ENCODE data around the gene NR2C2. TPM values are rescaled to one million over a fixed set of nuclear protein-coding genes. Genes with fewer than 3 reads are reported as not detected.
"Not testable (repeated sequence)": the region's sequence is repeated elsewhere in the genome, so short reads cannot be mapped to it uniquely, and the experiment has no call there.

NR2C2 gene
- total RNA-seq, 4 donors from 2014 or later = 32.2 to 60.6 (median 47.8) TPM

DNA sequence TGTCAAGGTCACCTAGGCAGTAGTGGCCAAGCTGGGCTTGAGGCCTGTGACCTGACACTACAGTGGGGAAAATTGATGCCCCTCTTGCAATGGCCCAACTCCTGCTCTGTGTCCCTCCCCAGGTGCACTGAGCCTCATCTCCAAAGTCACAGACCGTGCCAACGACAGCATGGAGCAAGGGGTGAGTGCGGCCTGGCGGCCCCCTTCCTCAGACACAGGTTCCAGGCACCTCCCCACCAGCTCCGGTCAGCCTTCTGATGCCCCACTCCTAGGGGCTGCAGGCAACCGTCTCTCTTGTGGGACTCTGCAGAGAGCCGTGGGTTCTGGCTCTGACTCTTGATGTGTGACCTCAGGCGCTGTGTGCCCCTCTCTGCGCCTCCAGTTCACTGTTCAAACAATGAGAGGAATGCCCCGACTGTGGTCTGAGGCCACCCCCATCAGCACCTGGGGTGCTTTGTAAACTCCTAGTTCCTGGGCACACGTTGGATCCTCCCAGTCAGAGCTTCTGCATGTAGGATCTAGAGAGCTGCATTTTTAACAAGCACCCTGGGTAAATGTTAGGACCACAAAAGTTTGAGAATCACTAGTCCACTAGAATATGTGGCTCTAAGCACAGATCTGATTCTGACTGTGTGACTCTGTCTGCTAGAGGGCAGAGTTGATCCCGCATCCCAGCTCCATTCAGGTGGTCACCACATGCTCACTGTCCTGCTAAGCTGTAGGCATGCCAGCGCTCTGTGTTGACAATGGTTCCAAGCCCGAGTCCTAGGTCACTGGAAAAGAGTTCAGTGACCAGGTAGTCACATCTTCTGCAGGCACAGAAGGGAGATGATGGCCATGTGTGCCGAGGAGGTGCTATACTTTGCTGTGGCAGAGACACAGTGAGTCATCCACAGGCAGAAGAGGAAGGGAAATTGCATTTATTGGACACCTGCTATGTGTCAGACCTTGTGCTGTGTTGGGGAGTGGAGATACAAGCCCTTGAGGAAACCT, 46.2 kb upstream of the NR2C2 start:
- intact Hi-C loops (cut with DNase I; ENCODE audit: low total_unique reads) = no loop called here
- in situ Hi-C loops (cut with MboI; ENCODE audit: low pct_ligation_motif_present in 1 of 4, low pct_unique_long_range_greater_than_20kb in 1 of 4, low sequenced_read_pairs in 3 of 4) = loop anchor here in 1 of 4 donors (25.0 kb wide), 1 partner anchor 389 kb away; no protein-coding TSS in a partner anchor
- Histone ChIP-seq H3K36me3 (no peaks in the 10 kb centered on the region), H3K4me1 (no peaks in the 10 kb centered on the region), H3K27ac (peak overlapping the region in 1 of 4 donors; percentile 48), H3K27me3 (no peaks in the 10 kb centered on the region), H3K9me3 (no peaks in the 10 kb centered on the region), H3K4me3 (no peak overlapping the region)
- no peak for DNase-seq
- WGBS, 2 donors (ENCODE audit: low coverage in 1 of 2) = 64 to 82% methylated on average over 4 to 15 of the region's 15 CpGs
- TF ChIP-seq, protein P1, sequence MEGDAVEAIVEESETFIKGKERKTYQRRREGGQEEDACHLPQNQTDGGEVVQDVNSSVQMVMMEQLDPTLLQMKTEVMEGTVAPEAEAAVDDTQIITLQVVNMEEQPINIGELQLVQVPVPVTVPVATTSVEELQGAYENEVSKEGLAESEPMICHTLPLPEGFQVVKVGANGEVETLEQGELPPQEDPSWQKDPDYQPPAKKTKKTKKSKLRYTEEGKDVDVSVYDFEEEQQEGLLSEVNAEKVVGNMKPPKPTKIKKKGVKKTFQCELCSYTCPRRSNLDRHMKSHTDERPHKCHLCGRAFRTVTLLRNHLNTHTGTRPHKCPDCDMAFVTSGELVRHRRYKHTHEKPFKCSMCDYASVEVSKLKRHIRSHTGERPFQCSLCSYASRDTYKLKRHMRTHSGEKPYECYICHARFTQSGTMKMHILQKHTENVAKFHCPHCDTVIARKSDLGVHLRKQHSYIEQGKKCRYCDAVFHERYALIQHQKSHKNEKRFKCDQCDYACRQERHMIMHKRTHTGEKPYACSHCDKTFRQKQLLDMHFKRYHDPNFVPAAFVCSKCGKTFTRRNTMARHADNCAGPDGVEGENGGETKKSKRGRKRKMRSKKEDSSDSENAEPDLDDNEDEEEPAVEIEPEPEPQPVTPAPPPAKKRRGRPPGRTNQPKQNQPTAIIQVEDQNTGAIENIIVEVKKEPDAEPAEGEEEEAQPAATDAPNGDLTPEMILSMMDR (IDR thresholded peaks at IDR 0.05) = no peak
- no peak for TF ChIP-seq POLR2AphosphoS5 (IDR thresholded peaks at IDR 0.05)
- no peak for TF ChIP-seq EP300 (IDR thresholded peaks at IDR 0.05; ENCODE audit: low read depth)
- no peak for TF ChIP-seq POLR2A (IDR thresholded peaks at IDR 0.05)

DNA sequence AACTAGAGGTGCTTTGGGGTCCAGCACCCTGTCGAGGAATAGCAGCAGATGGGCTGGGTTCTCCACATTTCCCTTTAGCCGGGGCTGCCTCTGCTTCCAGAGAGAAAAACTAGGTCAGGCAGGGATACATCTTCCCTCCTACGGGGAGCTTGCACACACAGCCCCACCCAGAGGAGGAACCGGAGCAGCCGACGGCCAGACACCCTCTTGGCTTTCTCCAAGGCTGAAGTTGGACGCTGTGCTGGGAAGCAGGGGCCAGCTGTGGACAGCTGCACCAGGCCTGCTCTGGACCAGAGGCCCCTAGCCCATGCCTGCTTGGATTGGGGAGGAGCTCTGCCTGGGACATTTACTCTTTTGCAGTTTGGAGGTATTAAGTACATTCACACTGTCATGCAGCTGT, 44.7 kb upstream of the NR2C2 start:
- intact Hi-C loops (cut with DNase I; ENCODE audit: low total_unique reads) (no loop called here), in situ Hi-C loops (cut with MboI; ENCODE audit: low pct_ligation_motif_present in 1 of 4, low pct_unique_long_range_greater_than_20kb in 1 of 4, low sequenced_read_pairs in 3 of 4) (loop anchor here in 1 of 4 donors (25.0 kb wide), 1 partner anchor 390 kb away; no protein-coding TSS in a partner anchor)
- DNase-seq = peak; percentile 52

GRCh38 chr3:14903501-14903900, 43.9 kb upstream of the NR2C2 start:
- WGBS, 2 donors (ENCODE audit: low coverage in 1 of 2) = 93 to 100% methylated on average over 2 to 3 of the region's 3 CpGs
- H3K27me3 ChIP-seq; intact Hi-C loops (cut with DNase I; ENCODE audit: low total_unique reads); DNase-seq; H3K27ac ChIP-seq; H3K4me3 ChIP-seq; H3K4me1 ChIP-seq; H3K9me3 ChIP-seq; H3K36me3 ChIP-seq: not testable (repeated sequence)
- in situ Hi-C loops (cut with MboI; ENCODE audit: low pct_ligation_motif_present in 1 of 4, low pct_unique_long_range_greater_than_20kb in 1 of 4, low sequenced_read_pairs in 3 of 4) = loop anchor here in 1 of 4 donors (25.0 kb wide), 1 partner anchor 391 kb away; no protein-coding TSS in a partner anchor

More for the DNA sequence above, 44.7 kb upstream of the NR2C2 start:
- Histone ChIP-seq H3K27me3 (no peaks in the 10 kb centered on the region), H3K9me3 (no peaks in the 10 kb centered on the region), H3K4me3 (no peak overlapping the region), H3K27ac (peak overlapping the region; percentile 7 to 48 (median 31)), H3K36me3 (no peaks in the 10 kb centered on the region), H3K4me1 (peaks cover 0 to 2% (median 0%) of the 10 kb centered on the region in 4 donors)
- peak in 2 of 3 donors; percentile 50 to 62 for TF ChIP-seq POLR2AphosphoS5 (IDR thresholded peaks at IDR 0.05)
- no peak for TF ChIP-seq EP300 (IDR thresholded peaks at IDR 0.05; ENCODE audit: low read depth)
- WGBS, 2 donors (ENCODE audit: low coverage in 1 of 2) = 15% methylated on average over 7 of the region's 7 CpGs; no CpG with 5 or more reads in 1 of the 2 donors

GRCh38 chr3:14905055-14905657, 42.2 kb upstream of the NR2C2 start:
- Histone ChIP-seq H3K4me3 (no peak overlapping the region), H3K27me3 (no peaks in the 10 kb centered on the region), H3K9me3 (no peaks in the 10 kb centered on the region), H3K27ac (no peak overlapping the region), H3K4me1 (peaks cover 0 to 3% (median 0%) of the 10 kb centered on the region in 4 donors), H3K36me3 (no peaks in the 10 kb centered on the region)
- in situ Hi-C loops (cut with MboI; ENCODE audit: low pct_ligation_motif_present in 1 of 4, low pct_unique_long_range_greater_than_20kb in 1 of 4, low sequenced_read_pairs in 3 of 4) = loop anchor here in 1 of 4 donors (25.0 kb wide), 1 partner anchor 393 kb away; no protein-coding TSS in a partner anchor
- no peak for TF ChIP-seq EP300 (IDR thresholded peaks at IDR 0.05; ENCODE audit: low read depth)
- no peak for TF ChIP-seq POLR2AphosphoS5 (IDR thresholded peaks at IDR 0.05)
- TF ChIP-seq POLR2A (IDR thresholded peaks at IDR 0.05) = no peak
- TF ChIP-seq, protein P1 (IDR thresholded peaks at IDR 0.05) = no peak
- intact Hi-C loops (cut with DNase I; ENCODE audit: low total_unique reads) = loop anchor here (5.0 kb wide), 1 partner anchor 437 kb away; no protein-coding TSS in a partner anchor
- DNase-seq = no peak
- WGBS, 2 donors (ENCODE audit: low coverage in 1 of 2) = 86 to 92% methylated on average over 4 to 6 of the region's 6 CpGs

Measured in transverse colon (tissue), 4 donors.